Esophagus squamous epithelium (tissue), 4 donors: ENCODE data around the gene NR0B2.

Experiments used
- CTCF ChIP-seq, 6 experiments: fragments of 450-650 bp in 4 of 6; fragments of 200-600 bp in 2 of 6; sonication (generic) in 2 of 6; IDR thresholded peaks; one replicate each; pipeline ENCODE4 v1.5.1; 2016 to 2019; ENCODE audit warnings: antibody characterized with exemption in 6 of 6, mild to moderate bottlenecking in 4 of 6, moderate library complexity in 4 of 6
- POLR2A ChIP-seq, 4 donors: fragments of 450-650 bp; IDR thresholded peaks; one replicate each; pipeline ENCODE4 v1.6.1; 2017; ENCODE audit warnings: antibody characterized with exemption in 4 of 4, mild to moderate bottlenecking in 4 of 4, moderate library complexity in 3 of 4

- TF ChIP-seq CTCF (IDR thresholded peaks at IDR 0.05) (no peak), POLR2A (IDR thresholded peaks at IDR 0.05) (no peak)
Observed at GRCh38 chr1:26945138-26945537, 31.4 kb upstream of the NR0B2 start.
